Germinal center (tissue), 1 donor: ENCODE data around the gene ISLR2.
"Not testable (repeated sequence)": the region's sequence is repeated elsewhere in the genome, so short reads cannot be mapped to it uniquely, and the experiment has no call there.

Source experiments
- DNase-seq: peaks from one replicate; pipeline ENCODE4 v3.0.0; 2012; ENCODE audit warnings: mixed read lengths, low spot score

ISLR2 gene

DNA sequence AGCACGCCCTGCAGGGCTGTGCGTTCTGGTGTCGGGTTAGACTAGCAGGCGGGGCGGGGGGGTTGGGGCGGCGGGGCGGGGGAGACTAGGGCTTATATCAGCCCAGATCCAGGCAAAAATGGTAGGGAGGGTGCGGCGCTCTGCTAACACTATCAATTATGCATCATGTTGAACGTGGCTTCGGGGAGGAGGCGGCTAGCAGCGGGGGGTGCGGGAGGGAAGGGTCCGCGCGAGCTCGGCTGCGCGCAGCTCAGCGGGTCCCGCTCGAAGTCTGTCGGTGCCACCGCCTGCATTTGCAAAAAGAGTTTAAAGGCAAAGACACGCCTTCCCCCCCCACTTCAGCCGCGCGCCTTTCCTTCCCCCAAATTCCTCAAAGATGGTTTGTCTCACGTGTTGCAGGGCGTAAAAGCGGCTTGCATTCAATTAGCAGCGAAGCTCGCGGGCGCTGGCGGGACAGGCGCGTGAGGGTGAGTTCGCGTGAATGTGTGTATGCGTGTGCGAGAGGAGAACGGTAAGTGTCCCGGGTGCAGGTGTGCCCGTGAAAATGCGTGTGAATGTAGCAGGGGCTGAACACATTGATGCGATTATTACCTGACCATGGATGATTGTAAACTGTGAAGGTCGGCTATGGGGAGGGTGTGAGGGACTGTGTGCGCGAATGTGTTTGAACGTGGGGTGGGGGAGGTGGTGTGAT, at the start of gene ISLR2:
TSS of gene ISLR2 (plus strand) at position 432 of the 694 bp plus-strand sequence. CDS start 2,169 bp downstream, outside the sequence.
- no peak for DNase-seq

DNA sequence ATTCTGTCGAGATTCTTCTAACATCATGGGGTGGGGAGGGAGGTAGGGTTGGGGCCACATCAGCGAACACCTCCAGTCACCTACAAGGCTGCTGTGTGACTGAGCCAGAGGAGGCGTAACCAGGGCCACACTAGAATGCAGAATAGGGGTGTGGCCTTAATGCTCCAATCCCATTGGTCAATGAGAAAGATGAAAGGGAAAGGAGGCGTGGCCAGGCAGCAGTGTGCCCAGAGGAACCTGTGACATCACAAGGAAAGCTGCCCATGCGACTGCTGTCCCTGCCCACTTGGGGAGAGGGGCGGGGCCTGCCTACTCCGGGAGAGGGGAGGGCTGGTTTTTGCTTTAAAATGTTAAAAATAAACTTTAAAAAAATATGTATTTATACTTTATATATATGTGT, 47.9 kb upstream of the ISLR2 start, which contains the start of gene GOLGA6A:
TSS of gene GOLGA6A (minus strand) at position 101 of the 400 bp plus-strand sequence. CDS start at position 60, 41 bp downstream.
- not testable (repeated sequence) for DNase-seq

GRCh38 chr15:74094567-74094966, 35.8 kb upstream of the ISLR2 start:
- not testable (repeated sequence) for DNase-seq

DNA sequence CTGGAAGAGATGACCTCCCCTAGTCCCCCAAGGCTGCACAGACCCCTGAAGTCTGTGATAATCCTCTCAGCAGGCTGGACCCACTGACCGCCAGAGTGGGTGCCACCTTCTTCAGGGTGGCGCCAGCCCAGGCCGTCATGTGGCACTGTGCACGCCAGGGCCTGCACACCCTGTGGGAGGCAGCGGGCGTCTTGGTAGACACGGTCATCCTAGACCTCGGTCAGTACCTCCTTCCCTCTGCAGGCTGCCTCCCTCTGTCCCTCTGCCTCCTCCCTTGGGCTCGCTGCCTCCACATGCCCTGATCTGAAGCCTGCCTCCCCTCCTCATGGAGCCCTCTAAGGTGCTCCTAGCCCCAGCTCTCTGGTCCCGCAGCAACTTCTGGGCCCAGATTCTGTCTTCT, 34.8 kb upstream of the ISLR2 start:
- DNase-seq = not testable (repeated sequence)

DNA sequence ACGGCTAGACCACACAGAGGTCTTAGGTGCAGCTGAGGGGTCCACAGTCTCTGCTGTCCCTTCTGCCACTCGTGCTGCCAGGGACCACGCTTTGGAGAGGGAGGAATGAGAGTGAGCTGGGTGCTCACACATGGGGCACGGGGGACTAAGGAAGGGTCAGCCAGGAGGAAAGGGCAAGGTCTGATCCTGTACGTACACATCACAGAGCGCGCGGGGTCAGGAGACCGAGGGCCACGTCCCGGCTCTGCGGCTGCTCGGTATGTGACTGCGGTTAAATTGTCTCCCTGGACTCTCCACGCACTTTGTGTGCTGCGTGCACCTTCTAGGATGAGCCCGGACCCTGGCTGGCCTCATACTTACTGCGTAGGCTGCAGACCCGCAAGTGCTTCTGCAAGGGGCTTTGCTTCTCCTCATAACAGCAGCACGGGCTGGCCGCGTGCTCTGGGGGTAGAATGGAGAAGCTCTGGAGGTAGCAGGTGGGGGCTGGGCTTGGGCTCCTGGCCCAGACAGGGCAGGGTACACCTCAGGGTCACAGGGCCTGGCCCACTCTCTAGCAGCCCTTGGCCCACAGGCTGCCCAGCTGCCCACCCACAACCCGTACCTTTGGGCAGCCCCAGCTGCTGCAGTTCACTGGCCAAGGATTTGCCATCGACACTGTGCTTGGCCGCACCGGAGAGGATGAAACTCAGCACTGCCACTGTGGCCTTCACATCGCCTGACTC, 33.5 kb upstream of the ISLR2 start:
- DNase-seq = not testable (repeated sequence)

DNA sequence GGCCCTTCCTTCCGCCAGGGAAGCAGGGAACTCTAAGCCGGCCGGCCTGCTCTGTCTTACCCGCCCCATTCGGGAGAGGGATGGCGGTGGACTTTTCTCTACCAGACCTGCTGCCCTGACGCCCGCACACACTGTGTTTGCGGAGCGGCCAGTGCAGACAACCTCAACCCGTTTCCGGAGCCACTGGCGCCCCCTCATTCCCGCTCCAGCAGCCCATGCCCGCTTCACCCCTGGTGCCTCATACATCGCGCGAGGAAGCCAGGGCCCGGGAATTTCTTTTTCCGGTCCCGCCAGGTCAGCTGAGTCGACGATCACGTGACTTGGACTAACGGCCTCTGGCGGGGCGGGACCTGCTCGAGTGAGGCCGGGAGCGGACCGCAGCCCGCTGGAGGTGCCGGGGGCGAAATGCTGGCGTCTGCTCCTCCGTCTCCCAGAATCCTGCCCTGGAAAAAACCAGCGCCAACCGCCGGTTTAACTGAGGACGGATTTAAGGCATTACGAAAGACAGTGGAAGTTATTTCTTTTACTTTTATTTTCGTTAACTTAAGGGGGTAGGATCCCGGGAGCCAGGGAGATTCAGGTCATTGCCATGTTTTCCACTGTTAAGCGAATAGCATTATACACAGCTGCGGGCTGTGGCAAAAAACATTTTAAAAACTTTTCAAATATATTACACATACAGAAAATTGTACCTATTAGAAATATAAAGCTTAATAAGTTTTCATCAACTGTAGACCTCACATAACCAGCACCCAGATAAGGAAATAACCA, 30.2 kb upstream of the ISLR2 start:
- DNase-seq = peak; percentile 59

GRCh38 chr15:74108111-74108510, 22.3 kb upstream of the ISLR2 start:
- no peak for DNase-seq

DNA sequence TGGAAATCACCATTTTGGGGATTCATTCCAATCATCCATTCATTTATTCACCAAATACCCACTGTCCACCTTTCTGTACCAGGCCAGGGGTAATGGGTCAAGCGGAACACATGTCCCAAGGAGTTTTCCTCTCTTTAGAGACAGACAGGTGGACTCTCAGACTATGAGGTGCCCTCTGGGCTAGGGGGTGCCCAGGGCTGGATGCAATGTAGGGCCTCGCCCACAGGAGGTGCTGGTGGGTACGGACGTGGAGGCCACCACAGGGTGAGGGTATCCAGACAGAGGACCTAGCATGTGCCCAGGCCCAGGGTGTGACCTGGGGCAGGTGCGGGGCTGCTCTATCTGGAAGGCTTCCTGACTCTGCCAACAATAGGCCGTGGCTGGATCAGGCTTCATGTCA, 21.8 kb upstream of the ISLR2 start:
- not testable (repeated sequence) for DNase-seq

DNA sequence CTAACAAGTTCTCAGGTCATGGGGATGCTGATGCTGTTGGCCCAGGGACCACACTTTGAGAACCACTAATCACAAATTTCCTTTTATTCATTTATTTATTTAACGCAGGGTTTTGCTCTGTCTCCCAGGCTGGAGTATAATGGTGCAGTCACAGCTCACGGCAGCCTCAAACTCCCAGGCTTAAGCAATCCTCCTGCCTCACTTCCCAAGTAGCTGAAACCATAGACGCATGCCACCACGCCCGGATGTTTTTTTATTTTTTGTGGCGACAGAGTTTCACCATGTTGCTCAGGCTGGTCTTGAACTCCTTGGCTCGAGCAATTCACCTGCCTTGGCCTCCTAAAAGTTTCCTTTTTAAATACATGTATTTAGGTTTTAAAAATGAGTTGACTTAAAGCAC, 20.7 kb upstream of the ISLR2 start:
- DNase-seq = no peak

DNA sequence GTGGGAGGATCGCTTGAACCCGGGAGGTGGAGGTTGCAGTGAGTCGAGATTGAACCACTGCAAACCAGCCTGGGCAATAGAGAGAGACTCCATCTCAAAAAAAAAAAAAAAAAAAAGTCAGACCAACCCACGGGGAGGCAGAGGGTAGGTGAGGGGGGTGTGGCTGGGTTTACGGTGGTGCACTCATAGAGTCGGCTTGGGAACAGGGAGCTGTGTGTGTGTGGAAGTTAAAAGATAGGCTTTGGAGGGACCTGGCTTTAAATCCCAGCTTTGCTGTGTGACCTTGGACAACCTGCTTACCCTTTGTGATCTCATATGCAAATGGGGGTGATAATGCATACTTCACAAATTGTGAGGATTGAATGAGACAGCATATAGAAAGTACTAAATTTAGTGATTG, 10.0 kb upstream of the ISLR2 start:
- DNase-seq = no peak

DNA sequence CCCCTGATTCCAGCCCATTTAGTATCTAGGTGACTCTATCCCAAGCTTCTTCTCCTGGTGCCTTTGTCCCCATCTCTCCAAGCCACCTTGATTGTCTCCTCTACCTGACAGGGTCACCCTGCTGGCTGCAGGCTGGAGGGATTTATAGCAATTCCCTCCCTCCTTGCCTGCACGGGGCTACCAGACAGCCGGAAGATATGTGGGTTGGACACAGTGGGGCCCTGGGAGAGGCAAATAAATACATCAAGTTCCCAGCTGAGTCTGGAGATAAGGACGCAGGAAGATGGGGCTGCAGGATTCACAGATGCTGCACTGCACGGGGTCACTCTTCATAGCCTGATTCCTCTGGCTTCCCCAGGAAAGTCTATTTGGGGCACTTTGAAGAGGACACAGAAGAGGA, 9.3 kb upstream of the ISLR2 start:
- DNase-seq = no peak

DNA sequence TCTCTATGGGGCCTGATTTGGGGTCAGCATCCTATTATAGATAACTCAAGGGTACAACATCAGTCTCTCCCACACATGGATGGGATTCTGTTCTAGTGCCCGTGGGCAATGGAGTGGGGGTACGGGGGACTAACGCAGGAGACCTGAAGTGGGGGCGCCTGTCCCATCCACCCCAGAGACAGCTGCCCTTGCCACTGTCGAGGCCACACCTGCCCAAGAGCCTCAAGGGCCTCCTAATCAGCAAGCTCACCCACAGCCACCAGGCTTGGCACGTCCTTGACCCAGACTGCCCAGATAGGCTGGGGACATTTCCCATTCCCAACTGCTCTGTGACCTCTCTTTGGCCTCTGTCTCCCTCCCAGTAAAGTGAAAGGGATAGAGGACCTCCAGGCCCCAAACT, 8.5 kb upstream of the ISLR2 start:
- DNase-seq = peak; percentile 6

DNA sequence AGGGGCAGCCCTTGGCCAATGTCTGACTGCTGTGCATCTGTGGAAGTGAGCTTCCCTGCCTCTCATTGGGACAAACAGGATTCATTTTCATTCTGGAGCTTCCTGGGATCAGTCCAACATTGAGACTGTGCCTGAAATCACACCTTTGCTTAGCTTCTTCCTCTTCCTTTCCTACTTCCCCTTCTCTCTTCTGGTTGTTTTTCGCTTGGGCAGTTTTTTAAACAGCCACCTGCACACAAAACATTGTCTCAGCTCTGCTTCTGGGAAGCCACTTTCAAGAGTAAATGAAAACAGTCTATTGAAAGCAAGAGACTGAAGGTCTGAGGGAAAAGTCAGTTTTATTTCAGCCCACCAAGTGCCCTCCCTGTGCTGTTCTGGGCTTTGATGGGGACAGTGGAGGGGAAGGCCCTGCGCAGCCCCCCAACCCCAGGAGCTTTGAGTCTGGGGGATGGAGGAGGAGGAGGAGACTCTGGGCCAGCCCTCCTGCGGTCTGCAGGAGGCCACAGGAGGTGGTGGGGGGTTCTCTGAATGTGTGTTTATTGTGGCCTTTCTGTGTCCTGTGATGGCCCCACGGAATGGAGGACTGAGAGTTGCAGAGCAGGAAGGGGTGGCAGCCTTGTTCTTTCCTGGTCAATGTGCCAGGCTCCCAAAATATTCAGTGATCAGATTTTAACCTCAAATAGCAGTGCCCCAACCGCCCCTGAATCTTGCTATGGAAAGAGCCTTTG, 7.8 kb upstream of the ISLR2 start:
- peak; percentile 61 for DNase-seq

GRCh38 chr15:74123131-74123429, 7.3 kb upstream of the ISLR2 start:
- DNase-seq = peak; percentile 19

GRCh38 chr15:74123658-74124057, 6.7 kb upstream of the ISLR2 start:
- no peak for DNase-seq

DNA sequence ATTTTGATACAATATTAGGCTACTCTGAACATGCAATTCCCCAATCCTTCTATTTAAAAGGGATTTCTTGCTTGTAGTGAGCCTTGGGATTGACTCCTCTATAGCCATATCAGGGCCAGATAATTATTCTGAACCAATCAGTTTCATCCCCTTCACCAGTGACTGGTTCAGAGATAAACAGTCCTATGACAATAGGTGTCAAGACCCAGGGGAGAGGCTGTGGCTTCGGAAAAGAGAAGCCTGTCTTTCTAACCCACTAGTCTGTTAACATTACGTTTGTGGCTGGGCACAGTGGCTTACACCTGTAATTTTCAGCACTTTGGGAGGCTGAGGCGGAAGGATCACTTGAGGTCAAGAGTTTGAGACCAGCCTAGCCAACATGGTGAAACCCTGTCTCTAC, 6.2 kb upstream of the ISLR2 start:
- DNase-seq = no peak

- DNase-seq = no peak
These were observed 5.6 kb upstream of the ISLR2 start for GRCh38 chr15:74124759-74125158.

DNA sequence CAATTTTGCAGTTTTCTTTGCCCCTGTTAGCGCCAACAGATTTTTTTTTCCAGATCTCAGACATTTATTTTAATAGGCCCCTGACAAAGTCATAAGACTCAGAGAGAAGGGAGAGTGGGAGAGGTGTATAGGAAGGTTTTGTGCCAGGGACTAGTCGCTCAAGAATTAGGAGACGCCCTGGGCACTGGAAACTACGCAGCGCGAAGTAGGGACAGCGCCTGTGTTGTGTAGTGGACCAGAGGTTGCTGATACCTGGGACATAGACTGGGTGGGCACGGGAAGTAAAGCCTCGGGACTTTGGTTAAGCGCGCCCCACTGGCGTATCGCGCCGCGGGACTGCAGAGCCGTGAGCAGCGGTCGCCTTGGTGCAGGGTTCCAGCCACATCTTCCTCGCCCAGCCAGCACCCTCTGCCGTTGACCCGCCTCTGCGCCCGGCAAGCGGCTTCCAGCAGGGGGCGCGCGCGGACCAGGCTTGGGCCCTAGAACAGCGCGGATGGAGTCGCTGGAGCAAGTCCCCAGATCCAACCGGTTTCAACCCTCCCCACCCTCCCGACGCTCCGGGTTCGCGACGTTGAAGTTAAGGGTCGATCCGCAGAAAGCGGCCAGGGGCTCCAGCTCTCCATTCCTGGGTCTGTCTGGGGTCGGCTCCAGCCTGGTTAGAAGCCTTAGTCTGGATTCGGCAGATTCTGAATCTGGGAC, 3.0 kb upstream of the ISLR2 start:
- DNase-seq = peak; percentile 77

GRCh38 chr15:74127954-74128784, 2.2 kb upstream of the ISLR2 start:
- DNase-seq = peak; percentile 7

GRCh38 chr15:74128785-74129585, 1.4 kb upstream of the ISLR2 start:
- peak; percentile 2 for DNase-seq
